K562 (cell line): ENCODE results near the gene KIF5C. TPM values are rescaled to one million over a fixed set of nuclear protein-coding genes. Genes with fewer than 3 reads are reported as not detected.

Experiments used
- ARNT ChIP-seq, 2 experiments: fragments of 450-650 bp; IDR thresholded peaks; 2 replicates each; pipeline ENCODE4 v1.6.1; 2016; ENCODE audit warnings: mild to moderate bottlenecking in 1 of 2
- ILK ChIP-seq: fragments of 450-650 bp; IDR thresholded peaks from 2 replicates; pipeline ENCODE4 v1.6.1; 2016; ENCODE audit warnings: missing genetic modification characterization, low read depth, mild to moderate bottlenecking, missing compliant biosample characterization, moderate library complexity, borderline replicate concordance
- JUND ChIP-seq, 2 experiments: IDR thresholded peaks; 2 replicates in 1 of 2; 3 replicates in 1 of 2; pipeline ENCODE4 v1.6.1; 2011; ENCODE audit warnings: borderline replicate concordance in 2 of 2, low read depth in 2 of 2, low read length in 2 of 2, improper control_type of control experiment in 1 of 2, missing biosample characterization in 1 of 2, missing genetic modification characterization in 1 of 2, missing genetic modification reagents in 1 of 2
- MTF1 ChIP-seq: fragments of 250-450 bp; sonication (Bioruptor Pico); IDR thresholded peaks from 2 replicates; pipeline ENCODE4 v1.9.0; 2021; ENCODE audit warnings: moderate library complexity, mild to moderate bottlenecking, inconsistent platforms, borderline replicate concordance
- ZNF217 ChIP-seq: sonication (generic); formaldehyde crosslinking; IDR thresholded peaks from 2 replicates; pipeline ENCODE4 v1.8.0; 2022; ENCODE audit warnings: mild to moderate bottlenecking, missing genetic modification reagents
- ZNF561 ChIP-seq: fragments of 450-650 bp; formaldehyde crosslinking; conservative IDR thresholded peaks from 2 replicates; pipeline ENCODE4 v1.4.0; 2020; ENCODE audit warnings: mild to moderate bottlenecking, moderate library complexity
- ZNF75A ChIP-seq: fragments of 450-650 bp; formaldehyde crosslinking; IDR thresholded peaks from 2 replicates; pipeline ENCODE4 v1.4.0; 2020; ENCODE audit warnings: mild to moderate bottlenecking
- polyA plus RNA-seq, 8 experiments: library from polyadenylated mRNA; depleted of rRNA in 4 of 8; stranded (reverse) in 5 of 8; unstranded in 3 of 8; fragments of >200 nt; fragmentation: Nextera tagmentation in 2 of 8; fragmentation: Illumina TruSeq in 1 of 8; extraction: Ambion mirVana in 2 of 8; extraction: Trizol in 1 of 8; gene quantifications; 2 replicates each; pipeline versions ENCODE4 v1.2.1 to v1.2.3, GENCODE V29; 2011 to 2014; ENCODE audit warnings: inconsistent platforms in 1 of 8, missing spikeins in 1 of 8
- total RNA-seq, 7 experiments: library from RNA; depleted of rRNA in 6 of 7; stranded (reverse); fragments of >200 nt in 6 of 7; fragmentation: Illumina TruSeq in 2 of 7; extraction: Trizol in 2 of 7; gene quantifications; 2 replicates each; pipeline versions ENCODE4 v1.2.1 to v1.2.3, GENCODE V29; 2011 to 2021; ENCODE audit warnings: low replicate concordance in 1 of 7
- TF ChIP-seq, protein P1 (sequence below): fragments of 150-350 bp; IDR thresholded peaks from 2 replicates; pipeline ENCODE4 v1.6.1; 2014; ENCODE audit warnings: low read depth, mild to moderate bottlenecking, low read length, borderline replicate concordance
- TF ChIP-seq, protein P2 (sequence below): fragments of 450-650 bp; IDR thresholded peaks from 2 replicates; pipeline ENCODE4 v1.7.1; 2018; ENCODE audit warnings: mild to moderate bottlenecking, low read depth; ENCODE audit not compliant: partially characterized antibody

The KIF5C gene
- total and polyA plus RNA-seq, 9 of the 15 experiments (the other 6 are each of a cell fraction or from before 2014, with no cell fraction given) = 0.01 to 0.09 (median 0.01) TPM; not detected in 6

DNA sequence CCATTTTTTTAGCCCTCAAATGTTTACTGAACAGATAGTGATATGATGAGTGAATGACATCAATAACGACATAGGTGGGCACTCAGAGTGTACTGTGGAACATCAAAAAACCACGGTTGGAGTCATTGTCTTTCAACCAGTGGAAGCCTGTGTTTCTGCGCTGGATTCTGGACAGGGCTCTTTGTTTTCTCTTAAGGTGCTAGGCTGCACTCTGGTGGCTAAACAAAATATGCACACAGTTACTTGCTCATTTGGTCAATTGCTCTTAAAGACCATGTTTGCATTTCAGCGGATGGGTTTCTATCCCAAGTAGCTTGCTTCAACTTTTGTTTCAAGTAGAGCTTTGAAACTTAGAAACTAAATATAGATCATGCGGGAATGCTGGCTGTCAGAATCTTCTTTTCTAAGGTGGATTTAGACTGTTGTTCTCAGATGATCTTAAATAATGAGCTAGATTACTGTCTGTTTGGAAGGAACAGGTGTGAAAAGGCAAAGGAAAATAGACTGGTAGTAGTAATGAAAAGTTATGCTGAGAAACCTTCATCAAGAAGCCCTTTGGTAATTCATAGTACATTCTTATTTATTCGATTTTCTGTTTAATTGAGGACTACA, 115.0 kb downstream of the KIF5C start (continued):
- TF ChIP-seq, protein P1, sequence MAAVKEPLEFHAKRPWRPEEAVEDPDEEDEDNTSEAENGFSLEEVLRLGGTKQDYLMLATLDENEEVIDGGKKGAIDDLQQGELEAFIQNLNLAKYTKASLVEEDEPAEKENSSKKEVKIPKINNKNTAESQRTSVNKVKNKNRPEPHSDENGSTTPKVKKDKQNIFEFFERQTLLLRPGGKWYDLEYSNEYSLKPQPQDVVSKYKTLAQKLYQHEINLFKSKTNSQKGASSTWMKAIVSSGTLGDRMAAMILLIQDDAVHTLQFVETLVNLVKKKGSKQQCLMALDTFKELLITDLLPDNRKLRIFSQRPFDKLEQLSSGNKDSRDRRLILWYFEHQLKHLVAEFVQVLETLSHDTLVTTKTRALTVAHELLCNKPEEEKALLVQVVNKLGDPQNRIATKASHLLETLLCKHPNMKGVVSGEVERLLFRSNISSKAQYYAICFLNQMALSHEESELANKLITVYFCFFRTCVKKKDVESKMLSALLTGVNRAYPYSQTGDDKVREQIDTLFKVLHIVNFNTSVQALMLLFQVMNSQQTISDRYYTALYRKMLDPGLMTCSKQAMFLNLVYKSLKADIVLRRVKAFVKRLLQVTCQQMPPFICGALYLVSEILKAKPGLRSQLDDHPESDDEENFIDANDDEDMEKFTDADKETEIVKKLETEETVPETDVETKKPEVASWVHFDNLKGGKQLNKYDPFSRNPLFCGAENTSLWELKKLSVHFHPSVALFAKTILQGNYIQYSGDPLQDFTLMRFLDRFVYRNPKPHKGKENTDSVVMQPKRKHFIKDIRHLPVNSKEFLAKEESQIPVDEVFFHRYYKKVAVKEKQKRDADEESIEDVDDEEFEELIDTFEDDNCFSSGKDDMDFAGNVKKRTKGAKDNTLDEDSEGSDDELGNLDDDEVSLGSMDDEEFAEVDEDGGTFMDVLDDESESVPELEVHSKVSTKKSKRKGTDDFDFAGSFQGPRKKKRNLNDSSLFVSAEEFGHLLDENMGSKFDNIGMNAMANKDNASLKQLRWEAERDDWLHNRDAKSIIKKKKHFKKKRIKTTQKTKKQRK = no peak
- no peak for TF ChIP-seq ZNF561 (CRISPR knock-in tag)
- no peak for TF ChIP-seq JUND (IDR thresholded peaks at IDR 0.05; ENCODE audit: borderline replicate concordance, low read depth, low read length)
- no peak for TF ChIP-seq JUND (tag; IDR thresholded peaks at IDR 0.05; ENCODE audit: borderline replicate concordance, low read depth, low read length)
- no peak for TF ChIP-seq MTF1 (CRISPR knock-in tag)
- TF ChIP-seq ARNT (IDR thresholded peaks at IDR 0.05) = no peak
- TF ChIP-seq, protein P2, sequence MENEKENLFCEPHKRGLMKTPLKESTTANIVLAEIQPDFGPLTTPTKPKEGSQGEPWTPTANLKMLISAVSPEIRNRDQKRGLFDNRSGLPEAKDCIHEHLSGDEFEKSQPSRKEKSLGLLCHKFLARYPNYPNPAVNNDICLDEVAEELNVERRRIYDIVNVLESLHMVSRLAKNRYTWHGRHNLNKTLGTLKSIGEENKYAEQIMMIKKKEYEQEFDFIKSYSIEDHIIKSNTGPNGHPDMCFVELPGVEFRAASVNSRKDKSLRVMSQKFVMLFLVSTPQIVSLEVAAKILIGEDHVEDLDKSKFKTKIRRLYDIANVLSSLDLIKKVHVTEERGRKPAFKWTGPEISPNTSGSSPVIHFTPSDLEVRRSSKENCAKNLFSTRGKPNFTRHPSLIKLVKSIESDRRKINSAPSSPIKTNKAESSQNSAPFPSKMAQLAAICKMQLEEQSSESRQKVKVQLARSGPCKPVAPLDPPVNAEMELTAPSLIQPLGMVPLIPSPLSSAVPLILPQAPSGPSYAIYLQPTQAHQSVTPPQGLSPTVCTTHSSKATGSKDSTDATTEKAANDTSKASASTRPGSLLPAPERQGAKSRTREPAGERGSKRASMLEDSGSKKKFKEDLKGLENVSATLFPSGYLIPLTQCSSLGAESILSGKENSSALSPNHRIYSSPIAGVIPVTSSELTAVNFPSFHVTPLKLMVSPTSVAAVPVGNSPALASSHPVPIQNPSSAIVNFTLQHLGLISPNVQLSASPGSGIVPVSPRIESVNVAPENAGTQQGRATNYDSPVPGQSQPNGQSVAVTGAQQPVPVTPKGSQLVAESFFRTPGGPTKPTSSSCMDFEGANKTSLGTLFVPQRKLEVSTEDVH = no peak
- TF ChIP-seq ZNF217 (CRISPR knock-in tag) = no peak
- no peak for TF ChIP-seq ZNF75A (CRISPR knock-in tag)
- TF ChIP-seq ILK (tag) = no peak
